GM21529 (cell line): ENCODE data around the gene ZNF558.
A peak's percentile ranks its signal among the peaks of the same experiment; 100 is the strongest.

Experiments used
- ATAC-seq: cut with Tn5 transposase; IDR thresholded peaks from one replicate; pipeline ENCODE4 v1.9.1; 2021; ENCODE audit not compliant: unreplicated experiment

ZNF558 gene

GRCh38 chr19:8832132-8833021, at the start of gene ZNF558, which contains the start of gene MBD3L1:
Gene ZNF558 (minus strand): TSS chr19:8832304. CDS start chr19:8822659, 9,645 bp downstream.
Gene MBD3L1 (plus strand): TSS chr19:8832377. CDS start chr19:8842679, 10,302 bp downstream.
- peak; percentile 88 for ATAC-seq

- no peak for ATAC-seq
These were observed 49.4 kb upstream of the ZNF558 start for GRCh38 chr19:8881512-8881911.

GRCh38 chr19:8880868-8881488, 48.9 kb upstream of the ZNF558 start:
- ATAC-seq = no peak

GRCh38 chr19:8877854-8878705, 46.0 kb upstream of the ZNF558 start:
- no peak for ATAC-seq

GRCh38 chr19:8866344-8866743, 34.2 kb upstream of the ZNF558 start:
- no peak for ATAC-seq

- no peak for ATAC-seq
These were observed 26.2 kb upstream of the ZNF558 start for GRCh38 chr19:8858260-8858659.

- no peak for ATAC-seq
These were observed 18.4 kb upstream of the ZNF558 start for GRCh38 chr19:8850488-8850887.

GRCh38 chr19:8849232-8849631, 17.1 kb upstream of the ZNF558 start:
- ATAC-seq = no peak

- no peak for ATAC-seq
These were observed 14.7 kb upstream of the ZNF558 start for GRCh38 chr19:8846819-8847218.

- ATAC-seq = no peak
These were observed 8.6 kb upstream of the ZNF558 start for GRCh38 chr19:8840708-8841107.

- no peak for ATAC-seq
These were observed 3.8 kb upstream of the ZNF558 start for GRCh38 chr19:8835877-8836276.

- ATAC-seq = no peak
These were observed 3.3 kb upstream of the ZNF558 start for GRCh38 chr19:8835446-8835845.

GRCh38 chr19:8831832-8832131, 322 bp downstream of the ZNF558 start:
- ATAC-seq = peak; percentile 16

GRCh38 chr19:8831373-8831772, 731 bp downstream of the ZNF558 start:
- ATAC-seq = no peak

- no peak for ATAC-seq
These were observed 4.8 kb downstream of the ZNF558 start for GRCh38 chr19:8827277-8827676.

- no peak for ATAC-seq
These were observed 5.7 kb downstream of the ZNF558 start for GRCh38 chr19:8826371-8826770.

GRCh38 chr19:8821748-8822241, 10.3 kb downstream of the ZNF558 start:
- no peak for ATAC-seq

- ATAC-seq = no peak
These were observed 11.9 kb downstream of the ZNF558 start for GRCh38 chr19:8820234-8820633.

- no peak for ATAC-seq
These were observed 16.3 kb downstream of the ZNF558 start for GRCh38 chr19:8815780-8816179.

GRCh38 chr19:8814176-8814575, 17.9 kb downstream of the ZNF558 start:
- ATAC-seq = no peak
